ENCODE measurements around the gene TMEM151B. TPM values are rescaled to one million over a fixed set of nuclear protein-coding genes. Genes with fewer than 3 reads are reported as not detected.

TMEM151B gene
- 0.01 TPM in 2 replicates for polyA plus RNA-seq (2013)

DNA sequence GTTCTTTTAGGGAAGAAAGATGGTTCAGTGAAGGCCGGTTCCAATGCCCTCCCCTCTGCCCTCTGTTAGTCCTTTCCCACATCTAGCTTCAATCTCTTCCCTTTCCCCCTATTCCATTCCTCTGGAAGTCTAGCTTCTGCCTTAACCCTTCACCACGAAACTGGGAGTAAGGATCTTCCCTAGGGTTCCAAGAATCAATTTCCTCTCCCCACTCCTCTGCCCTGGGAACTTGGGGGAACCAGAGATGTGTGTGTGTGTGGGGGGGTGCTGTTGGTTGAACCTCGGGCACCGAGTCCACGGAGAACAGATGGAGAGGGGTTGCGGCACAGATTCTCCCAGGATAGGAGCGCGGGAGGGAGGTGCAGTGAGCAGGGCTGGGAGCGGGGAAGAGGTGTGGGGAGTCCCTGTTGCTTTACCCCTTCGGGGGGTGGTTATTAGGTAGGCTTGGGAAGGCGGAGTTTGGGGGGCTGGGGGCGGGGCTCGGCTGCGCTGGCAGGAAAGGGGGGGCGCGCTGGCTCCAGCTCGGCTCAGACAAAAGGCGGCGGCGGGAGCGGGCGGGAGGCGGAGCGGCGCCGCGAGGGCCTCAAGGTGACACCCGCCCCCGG, at the start of gene TMEM151B:
Gene TMEM151B, plus strand, starts transcription at position 530 of the 605 bp plus-strand sequence. CDS start 293 bp downstream, outside the sequence.
- Histone ChIP-seq H3K14ac (ENCODE audit: low read length) (no peak within 1 kb of the TSS), H3K79me2 (ENCODE audit: control insufficient read depth, insufficient read depth, low read length, poor library complexity) (peaks cover 1% of the 10 kb centered on the region), H3K18ac (ENCODE audit: low read length) (no peak within 1 kb of the TSS), H3K27ac (ENCODE audit: low read depth, low read length) (no peak within 1 kb of the TSS), H2BK120ac (ENCODE audit: insufficient read depth, low read length, poor library complexity) (no peak within 1 kb of the TSS), H3K4me2 (ENCODE audit: low read length) (peak within 1 kb of the TSS; percentile 76), H3K4ac (ENCODE audit: low read depth, low read length) (no peak within 1 kb of the TSS), H3K4me3 (ENCODE audit: low read depth, low read length) (peak within 1 kb of the TSS; percentile 58), H3K4me1 (ENCODE audit: control insufficient read depth in 1 of 2, insufficient read depth in 2 of 2, low read length in 2 of 2) (no peaks in the 10 kb centered on the region), H3K23ac (ENCODE audit: low read length) (no peak within 1 kb of the TSS), H2AK5ac (ENCODE audit: low read length) (no peak within 1 kb of the TSS), H4K91ac (ENCODE audit: low read depth, low read length) (no peak within 1 kb of the TSS), H2BK5ac (ENCODE audit: low read depth, low read length, poor library complexity) (no peak within 1 kb of the TSS), H3K79me1 (ENCODE audit: low read length) (peaks cover 3% of the 10 kb centered on the region), H3K36me3 (ENCODE audit: control insufficient read depth in 1 of 2, insufficient read depth in 2 of 2, low read length in 2 of 2) (no peaks in the 10 kb centered on the region), H2BK12ac (ENCODE audit: low read length) (no peak within 1 kb of the TSS), H4K8ac (ENCODE audit: low read depth, low read length) (no peak within 1 kb of the TSS), H4K12ac (ENCODE audit: low read depth, low read length) (no peak within 1 kb of the TSS), H3K27me3 (ENCODE audit: insufficient read depth, low read length) (peaks cover 29% of the 10 kb centered on the region), H3K9me3 (ENCODE audit: insufficient read depth, low read depth, low read length) (no peaks in the 10 kb centered on the region), H3K9ac (ENCODE audit: low read length) (no peak within 1 kb of the TSS), H2AFZ (ENCODE audit: insufficient read depth, low read length, poor library complexity) (no peak within 1 kb of the TSS)
- DNase-seq, result no peak
- WGBS (ENCODE audit: extremely low coverage, insufficient coverage, insufficient read length), result no CpG with 5 or more reads among the region's 29 CpGs

DNA sequence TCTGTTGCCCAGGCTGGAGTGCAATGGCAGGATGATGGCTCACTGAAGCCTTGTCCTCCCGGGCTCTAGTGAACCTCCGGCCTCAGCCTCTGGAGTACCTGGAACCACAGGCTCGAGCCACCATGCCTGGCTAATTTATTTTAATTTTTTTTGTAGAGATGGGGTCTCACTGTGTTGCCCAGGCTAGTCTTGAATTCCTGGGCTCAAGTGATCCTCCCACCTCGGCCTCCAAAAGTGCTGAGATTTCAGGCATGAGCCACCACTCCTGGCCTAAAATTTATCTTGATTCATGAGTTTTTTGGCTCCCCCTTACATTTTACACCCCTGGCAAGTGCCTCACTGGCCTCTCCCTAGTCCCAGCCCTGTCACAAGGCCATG, 49.3 kb upstream of the TMEM151B start:
- no CpG with 5 or more reads among the region's 4 CpGs for WGBS (ENCODE audit: extremely low coverage, insufficient coverage, insufficient read length)
- H2AFZ ChIP-seq (ENCODE audit: insufficient read depth, low read length, poor library complexity), result no peak overlapping the region
- peak overlapping the region; percentile 3 for H2BK120ac ChIP-seq (ENCODE audit: insufficient read depth, low read length, poor library complexity)

DNA sequence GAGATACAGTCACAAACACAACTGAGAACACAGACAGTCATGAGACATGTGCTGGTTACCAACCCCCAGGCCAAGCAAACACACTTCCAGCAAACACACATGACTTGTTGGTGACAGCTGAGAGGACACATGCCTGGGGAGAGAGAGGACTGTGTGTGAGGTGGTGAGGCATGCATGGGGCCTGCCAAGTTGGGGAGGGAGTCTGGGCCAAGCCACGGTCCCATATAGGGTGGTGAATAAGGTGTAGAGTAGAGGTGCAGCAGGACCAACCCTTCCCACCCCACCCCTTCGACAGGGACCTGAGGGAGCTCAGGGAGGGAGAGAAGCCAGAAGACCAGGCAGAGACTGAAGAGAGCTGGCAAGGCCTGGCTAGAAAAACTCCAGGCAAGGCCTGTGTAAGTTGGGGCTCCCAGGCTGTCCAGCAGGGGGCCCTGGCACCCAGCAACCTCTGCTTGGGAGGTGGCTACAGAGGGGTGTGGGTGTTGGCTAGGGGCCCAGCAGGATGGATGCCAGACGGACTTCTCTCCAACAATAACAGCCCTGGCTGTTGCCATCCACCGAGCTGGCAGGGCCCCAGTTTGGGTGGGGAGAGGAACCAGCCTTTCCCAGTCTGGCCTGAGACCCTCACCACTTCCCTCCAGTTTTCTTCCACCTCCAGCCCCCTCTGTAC, 48.8 kb upstream of the TMEM151B start:
- Histone ChIP-seq H4K91ac (ENCODE audit: low read depth, low read length) (peak overlapping the region; percentile 88), H3K36me3 (ENCODE audit: control insufficient read depth in 1 of 2, insufficient read depth in 2 of 2, low read length in 2 of 2) (no peaks in the 10 kb centered on the region)

More for the DNA sequence above, 49.3 kb upstream of the TMEM151B start:
- Histone ChIP-seq H3K9me3 (ENCODE audit: insufficient read depth, low read depth, low read length) (no peaks in the 10 kb centered on the region), H3K4me2 (ENCODE audit: low read length) (no peak overlapping the region), H3K14ac (ENCODE audit: low read length) (no peak overlapping the region), H3K18ac (ENCODE audit: low read length) (peak overlapping the region; percentile 23), H4K91ac (ENCODE audit: low read depth, low read length) (peak overlapping the region; percentile 7), H4K12ac (ENCODE audit: low read depth, low read length) (no peak overlapping the region), H4K8ac (ENCODE audit: low read depth, low read length) (no peak overlapping the region), H3K27me3 (ENCODE audit: insufficient read depth, low read length) (no peaks in the 10 kb centered on the region), H2BK5ac (ENCODE audit: low read depth, low read length, poor library complexity) (no peak overlapping the region), H3K23ac (ENCODE audit: low read length) (no peak overlapping the region), H3K79me2 (ENCODE audit: control insufficient read depth, insufficient read depth, low read length, poor library complexity) (peaks cover 4% of the 10 kb centered on the region), H3K27ac (ENCODE audit: low read depth, low read length) (no peak overlapping the region), H3K79me1 (ENCODE audit: low read length) (peaks cover 35% of the 10 kb centered on the region), H3K4me3 (ENCODE audit: low read depth, low read length) (no peak overlapping the region), H3K9ac (ENCODE audit: low read length) (no peak overlapping the region), H2AK5ac (ENCODE audit: low read length) (peak overlapping the region; percentile 20), H3K4me1 (ENCODE audit: control insufficient read depth in 1 of 2, insufficient read depth in 2 of 2, low read length in 2 of 2) (peaks cover 55 to 59% of the 10 kb centered on the region in 2 experiments), H3K36me3 (ENCODE audit: control insufficient read depth in 1 of 2, insufficient read depth in 2 of 2, low read length in 2 of 2) (no peaks in the 10 kb centered on the region), H3K4ac (ENCODE audit: low read depth, low read length) (no peak overlapping the region), H2BK12ac (ENCODE audit: low read length) (peak overlapping the region; percentile 34)
- DNase-seq, result no peak

DNA sequence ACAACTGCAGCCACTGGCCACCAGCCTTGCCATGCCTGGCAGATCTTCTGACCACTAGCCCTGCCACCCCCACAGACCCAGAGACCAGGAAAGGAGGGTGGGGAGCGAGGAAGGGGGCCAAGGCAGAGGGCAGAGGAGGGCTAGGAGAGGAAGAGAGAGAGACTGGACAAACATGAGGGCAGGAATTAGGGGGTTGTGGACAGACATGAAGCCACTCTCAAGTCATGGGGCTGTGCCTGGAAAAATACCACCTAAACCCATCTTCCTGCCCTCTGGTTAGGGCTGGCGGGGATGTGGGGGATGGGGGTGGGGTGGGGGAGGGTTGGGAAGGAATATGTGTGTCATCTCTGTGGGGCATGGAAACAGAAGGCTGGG, 48.3 kb upstream of the TMEM151B start:
- peak overlapping the region; percentile 95 for H2BK12ac ChIP-seq (ENCODE audit: low read length)
- no peak overlapping the region for H3K4me3 ChIP-seq (ENCODE audit: low read depth, low read length)
- H2AK5ac ChIP-seq (ENCODE audit: low read length), result peak overlapping the region; percentile 91
- H3K18ac ChIP-seq (ENCODE audit: low read length), result peak overlapping the region; percentile 90
- no CpG with 5 or more reads among the region's 2 CpGs for WGBS (ENCODE audit: extremely low coverage, insufficient coverage, insufficient read length)
- H3K79me2 ChIP-seq (ENCODE audit: control insufficient read depth, insufficient read depth, low read length, poor library complexity), result peaks cover 7% of the 10 kb centered on the region
- no peak overlapping the region for H3K9ac ChIP-seq (ENCODE audit: low read length)
- peak overlapping the region; percentile 67 for H2BK120ac ChIP-seq (ENCODE audit: insufficient read depth, low read length, poor library complexity)
- peak overlapping the region; percentile 88 for H4K91ac ChIP-seq (ENCODE audit: low read depth, low read length)
- peak overlapping the region; percentile 45 for H3K14ac ChIP-seq (ENCODE audit: low read length)
- no peaks in the 10 kb centered on the region for H3K9me3 ChIP-seq (ENCODE audit: insufficient read depth, low read depth, low read length)
- H3K23ac ChIP-seq (ENCODE audit: low read length), result no peak overlapping the region
- H2AFZ ChIP-seq (ENCODE audit: insufficient read depth, low read length, poor library complexity), result no peak overlapping the region
- H3K27ac ChIP-seq (ENCODE audit: low read depth, low read length), result no peak overlapping the region
- peak overlapping the region; percentile 83 for H3K4ac ChIP-seq (ENCODE audit: low read depth, low read length)
- peak overlapping the region; percentile 27 for H4K12ac ChIP-seq (ENCODE audit: low read depth, low read length)
- peak overlapping the region; percentile 32 for H4K8ac ChIP-seq (ENCODE audit: low read depth, low read length)
- H3K79me1 ChIP-seq (ENCODE audit: low read length), result peaks cover 39% of the 10 kb centered on the region
- H3K4me2 ChIP-seq (ENCODE audit: low read length), result no peak overlapping the region
- peaks cover 61 to 66% of the 10 kb centered on the region in 2 experiments for H3K4me1 ChIP-seq (ENCODE audit: control insufficient read depth in 1 of 2, insufficient read depth in 2 of 2, low read length in 2 of 2)
- no peaks in the 10 kb centered on the region for H3K27me3 ChIP-seq (ENCODE audit: insufficient read depth, low read length)
- DNase-seq, result no peak
- H3K36me3 ChIP-seq (ENCODE audit: control insufficient read depth in 1 of 2, insufficient read depth in 2 of 2, low read length in 2 of 2), result no peaks in the 10 kb centered on the region
- peak overlapping the region; percentile 16 for H2BK5ac ChIP-seq (ENCODE audit: low read depth, low read length, poor library complexity)

More for the DNA sequence above, 48.8 kb upstream of the TMEM151B start:
- Histone ChIP-seq H2BK12ac (ENCODE audit: low read length) (peak overlapping the region; percentile 95), H4K8ac (ENCODE audit: low read depth, low read length) (peak overlapping the region; percentile 32), H3K27ac (ENCODE audit: low read depth, low read length) (no peak overlapping the region), H3K4me2 (ENCODE audit: low read length) (no peak overlapping the region), H3K4me3 (ENCODE audit: low read depth, low read length) (no peak overlapping the region), H4K12ac (ENCODE audit: low read depth, low read length) (peak overlapping the region; percentile 27), H3K27me3 (ENCODE audit: insufficient read depth, low read length) (no peaks in the 10 kb centered on the region), H2BK120ac (ENCODE audit: insufficient read depth, low read length, poor library complexity) (peak overlapping the region; percentile 67), H3K79me2 (ENCODE audit: control insufficient read depth, insufficient read depth, low read length, poor library complexity) (peaks cover 7% of the 10 kb centered on the region), H3K4me1 (ENCODE audit: control insufficient read depth in 1 of 2, insufficient read depth in 2 of 2, low read length in 2 of 2) (peaks cover 60 to 65% of the 10 kb centered on the region in 2 experiments), H3K14ac (ENCODE audit: low read length) (peak overlapping the region; percentile 45), H3K79me1 (ENCODE audit: low read length) (peaks cover 37% of the 10 kb centered on the region), H3K18ac (ENCODE audit: low read length) (peak overlapping the region; percentile 90), H3K9me3 (ENCODE audit: insufficient read depth, low read depth, low read length) (no peaks in the 10 kb centered on the region), H2AFZ (ENCODE audit: insufficient read depth, low read length, poor library complexity) (no peak overlapping the region), H3K23ac (ENCODE audit: low read length) (no peak overlapping the region), H2AK5ac (ENCODE audit: low read length) (peak overlapping the region; percentile 91), H2BK5ac (ENCODE audit: low read depth, low read length, poor library complexity) (peak overlapping the region; percentile 16), H3K4ac (ENCODE audit: low read depth, low read length) (peak overlapping the region; percentile 83), H3K9ac (ENCODE audit: low read length) (no peak overlapping the region)
- DNase-seq, result peak; percentile 51 to 63
- no CpG with 5 or more reads among the region's 4 CpGs for WGBS (ENCODE audit: extremely low coverage, insufficient coverage, insufficient read length)

Measured in trophoblast cell (in vitro differentiated cells and primary cell).